IMR-90 (cell line): Measurements from ENCODE around the gene CCDC70. TPM values are rescaled to one million over a fixed set of nuclear protein-coding genes. Genes with fewer than 3 reads are reported as not detected.

ENCODE experiments used
- ATAC-seq: fragments of 200-7000 bp; cut with Tn5 transposase; 2 replicates; pipeline ENCODE4 v1.9.1; 2020; ENCODE audit warnings: low read depth, mild to moderate bottlenecking, moderate library complexity
- BruUV-seq: library from RNA; stranded (reverse); fragments of 400-500 nt; replicated peaks from 2 replicates; lab custom pipeline; 2021; lab: Mats Ljungman, UMichigan
- CTCF ChIA-PET: fragments of 300-600 bp; formaldehyde crosslinking; extraction: SDS; loops from one replicate; lab custom pipeline; 2021; ENCODE audit warnings: antibody characterized with exemption; lab: Yijun Ruan, JAX
- POLR2A ChIA-PET: fragments of 300-600 bp; sonication (Branson Sonifier 250); formaldehyde crosslinking; loops from one replicate; lab custom pipeline; 2022; ENCODE audit warnings: antibody characterized with exemption; ENCODE audit not compliant: unreplicated experiment; lab: Charles Lee
- DNase-seq: peaks from one replicate; pipeline ENCODE4 v3.0.0; 2013
- H2AFZ ChIP-seq: replicated peaks from 2 replicates; pipeline ENCODE3; 2013; ENCODE audit warnings: low read length, mild to moderate bottlenecking; ENCODE audit not compliant: poor library complexity
- H2AK5ac ChIP-seq: 2 replicates; pipeline ENCODE4 v1.6.1; 2013; ENCODE audit warnings: low read depth, low read length, inconsistent platforms
- H2AK9ac ChIP-seq: replicated peaks from 2 replicates; pipeline ENCODE3; 2013; ENCODE audit warnings: mild to moderate bottlenecking, low read depth, low read length, moderate library complexity; ENCODE audit not compliant: poor library complexity
- H2BK120ac ChIP-seq: 2 replicates; pipeline ENCODE4 v1.6.1; 2013; ENCODE audit warnings: low read depth, low read length, inconsistent platforms
- H2BK15ac ChIP-seq: 3 replicates; pipeline ENCODE4 v1.6.1; 2013; ENCODE audit warnings: low read depth, low read length, inconsistent platforms
- H2BK20ac ChIP-seq: 2 replicates; pipeline ENCODE4 v1.6.1; 2013; ENCODE audit warnings: low read depth, mild to moderate bottlenecking, inconsistent platforms, low read length, moderate library complexity
- H2BK5ac ChIP-seq: 2 replicates; pipeline ENCODE4 v1.6.1; 2013; ENCODE audit warnings: mild to moderate bottlenecking, low read depth, low read length, inconsistent platforms; ENCODE audit not compliant: poor library complexity, severe bottlenecking
- H3K14ac ChIP-seq: replicated peaks from 2 replicates; pipeline ENCODE4 v1.6.1; 2013; ENCODE audit warnings: low read depth, low read length, inconsistent platforms
- H3K18ac ChIP-seq: 2 replicates; pipeline ENCODE4 v1.6.1; 2013; ENCODE audit warnings: low read depth, low read length, control low read depth
- H3K23ac ChIP-seq: 2 replicates; pipeline ENCODE4 v1.6.1; 2013; ENCODE audit warnings: low read depth, low read length, inconsistent platforms
- H3K27ac ChIP-seq: 2 replicates; pipeline ENCODE4 v1.5.1; 2013; ENCODE audit warnings: mild to moderate bottlenecking, control low read depth, low read length; ENCODE audit not compliant: insufficient read depth
- H3K27me3 ChIP-seq: 2 replicates; pipeline ENCODE4 v1.6.1; 2013; ENCODE audit warnings: low read length; ENCODE audit not compliant: control insufficient read depth, insufficient read depth
- H3K36me3 ChIP-seq: 2 replicates; pipeline ENCODE4 v1.6.1; 2013; ENCODE audit warnings: low read length, mixed read lengths; ENCODE audit not compliant: control insufficient read depth, insufficient read depth
- H3K4ac ChIP-seq: 2 replicates; pipeline ENCODE4 v1.6.1; 2013; ENCODE audit warnings: low read depth, low read length, inconsistent platforms
- H3K4me1 ChIP-seq: 2 replicates; pipeline ENCODE4 v1.6.1; 2013; ENCODE audit warnings: low read length, mixed read lengths; ENCODE audit not compliant: control insufficient read depth, insufficient read depth
- H3K4me2 ChIP-seq: 2 replicates; pipeline ENCODE4 v1.6.1; 2013; ENCODE audit warnings: low read depth, mild to moderate bottlenecking, control low read depth, low read length, moderate library complexity
- H3K4me3 ChIP-seq: 2 replicates; pipeline ENCODE4 v1.5.1; 2013; ENCODE audit warnings: low read depth, mild to moderate bottlenecking, control low read depth, low read length, moderate library complexity; ENCODE audit not compliant: insufficient read depth
- H3K56ac ChIP-seq: 2 replicates; pipeline ENCODE4 v1.6.1; 2013; ENCODE audit warnings: low read length, inconsistent platforms; ENCODE audit not compliant: insufficient read depth; ENCODE audit errors: extremely low read depth
- H3K79me1 ChIP-seq, 2 experiments: 2 replicates each; pipeline ENCODE4 v1.6.1; 2013; ENCODE audit warnings: low read length in 2 of 2, inconsistent platforms in 1 of 2, low read depth in 1 of 2
- H3K9ac ChIP-seq: 2 replicates; pipeline ENCODE4 v1.6.1; 2013; ENCODE audit warnings: low read depth, low read length, control low read depth
- H3K9me1 ChIP-seq: 2 replicates; pipeline ENCODE4 v1.6.1; 2013; ENCODE audit warnings: low read length, inconsistent platforms; ENCODE audit not compliant: insufficient read depth
- H3K9me3 ChIP-seq: 2 replicates; pipeline ENCODE4 v1.6.1; 2013; ENCODE audit warnings: low read length; ENCODE audit not compliant: control insufficient read depth, insufficient read depth
- H4K20me1 ChIP-seq: 2 replicates; pipeline ENCODE4 v1.6.1; 2013; ENCODE audit warnings: low read length, inconsistent platforms; ENCODE audit not compliant: insufficient read depth
- H4K5ac ChIP-seq: 2 replicates; pipeline ENCODE4 v1.6.1; 2013; ENCODE audit warnings: mild to moderate bottlenecking, low read depth, low read length, control low read depth
- H4K8ac ChIP-seq, 2 experiments: 2 replicates each; pipeline ENCODE4 v1.6.1; 2013; ENCODE audit warnings: low read depth in 2 of 2, low read length in 2 of 2, control low read depth in 1 of 2, inconsistent platforms in 1 of 2
- H4K91ac ChIP-seq: 2 replicates; pipeline ENCODE4 v1.6.1; 2013; ENCODE audit warnings: low read depth, low read length, inconsistent platforms; ENCODE audit not compliant: insufficient read depth
- MAFK ChIP-seq: IDR thresholded peaks from 2 replicates; pipeline ENCODE4 v1.6.1; 2012; ENCODE audit warnings: low read depth, low read length, improper control_type of control experiment
- MXI1 ChIP-seq: IDR thresholded peaks from 2 replicates; pipeline ENCODE4 v1.6.1; 2012; ENCODE audit warnings: low read depth, mild to moderate bottlenecking, low read length, moderate library complexity, borderline replicate concordance
- NFE2L2 ChIP-seq: fragments of 150-350 bp; IDR thresholded peaks from 2 replicates; pipeline ENCODE4 v1.6.1; 2016; ENCODE audit warnings: low read depth, mild to moderate bottlenecking, low read length
- RAD21 ChIP-seq: IDR thresholded peaks from 2 replicates; pipeline ENCODE4 v1.6.1; 2012; ENCODE audit warnings: low read length, improper control_type of control experiment
- SMC3 ChIP-seq: fragments of 150-350 bp; IDR thresholded peaks from 2 replicates; pipeline ENCODE4 v1.6.1; 2016; ENCODE audit warnings: low read depth, mild to moderate bottlenecking, antibody characterized with exemption, low read length, moderate library complexity
- WGBS, 2 experiments: methylation state at CpG; one replicate each; pipeline versions ENCODE4 v1.1.5 to v1.1.7; 2013; ENCODE audit warnings: missing lambda C conversion rate in 2 of 2; ENCODE audit not compliant: insufficient read length in 1 of 2; ENCODE audit errors: extremely low coverage in 2 of 2; 5-methylcytosine and 5-hydroxymethylcytosine counted together
- dilution Hi-C: fragments of 300-500 bp; cut with HindIII; formaldehyde crosslinking; loops from one replicate; pipeline ENCODE4 v1.14.3; 2018; ENCODE audit warnings: low sequenced_read_pairs; ENCODE audit not compliant: unreplicated experiment
- in situ Hi-C: fragments of 300-500 bp; cut with MboI; formaldehyde crosslinking; loops from 3 replicates; pipeline ENCODE4 v1.14.3; 2019; ENCODE audit warnings: low sequenced_read_pairs, inconsistent platforms, mixed read lengths
- intact Hi-C: fragments of 100-400 bp; cut with micrococcal nuclease; formaldehyde crosslinking; loops from 2 replicates; pipeline ENCODE4 v1.10.0; 2022
- polyA plus RNA-seq, 3 experiments: library from polyadenylated mRNA; depleted of rRNA; stranded (reverse); fragments of >200 nt; gene quantifications; 2 replicates each; pipeline ENCODE4 v1.2.3, GENCODE V29; 2012; ENCODE audit warnings: low replicate concordance in 1 of 3
- total RNA-seq: library from RNA; depleted of rRNA; stranded (reverse); fragments of >200 nt; gene quantifications from 2 replicates; pipeline ENCODE4 v1.2.3, GENCODE V29; 2012

Gene CCDC70
- total and polyA plus RNA-seq, 2 of the 4 experiments (the other 2 are of a cell fraction): not detected

GRCh38 chr13:51858433-51859247, 3.1 kb upstream of the CCDC70 start:
- Histone ChIP-seq H3K4ac (no peak overlapping the region), H3K9ac (no peak overlapping the region), H4K20me1 (no peaks in the 10 kb centered on the region), H3K18ac (no peak overlapping the region), H3K36me3 (no peaks in the 10 kb centered on the region), H2BK120ac (no peak overlapping the region), H4K5ac (no peak overlapping the region), H3K4me1 (no peaks in the 10 kb centered on the region), H3K4me3 (no peak overlapping the region), H2AFZ (no peak overlapping the region), H2BK15ac (no peak overlapping the region), H3K9me3 (no peaks in the 10 kb centered on the region), H3K27me3 (peaks cover 14% of the 10 kb centered on the region), H4K8ac (no peak overlapping the region), H3K79me1 (no peaks in the 10 kb centered on the region), H2BK20ac (no peak overlapping the region), H3K4me2 (no peak overlapping the region), H3K56ac (no peak overlapping the region), H3K14ac (no peak overlapping the region), H2AK5ac (no peak overlapping the region), H3K9me1 (no peaks in the 10 kb centered on the region), H3K27ac (no peak overlapping the region), H2BK5ac (no peak overlapping the region), H4K91ac (no peak overlapping the region), H3K23ac (no peak overlapping the region), H2AK9ac (no peak overlapping the region)
- dilution Hi-C loops: no loop called here
- intact Hi-C loops: no loop called here
- POLR2A ChIA-PET: interaction anchor here (0.6 kb wide), 1 partner anchor 624 kb away, joined by 3 read pairs; no protein-coding TSS in a partner anchor
- CTCF ChIA-PET: interaction anchor here (0.6 to 0.7 kb wide), 4 partner anchors 10 to 1650 kb away, joined by 3 to 4 read pairs (median 3); partner anchors contain the start of gene NEK5
- in situ Hi-C loops: no loop called here
- WGBS, 2 experiments: 80% methylated on average over 1 of the region's 11 CpGs; no CpG with 5 or more reads in 1 of the 2 experiments
- DNase-seq (no peak), ATAC-seq (no peak)
- no peak for TF ChIP-seq SMC3
- TF ChIP-seq MAFK: no peak; the same call in 1 of the 2 replicates
- TF ChIP-seq NFE2L2: no peak
- no peak for TF ChIP-seq MXI1
- no peak for TF ChIP-seq RAD21
- BruUV-seq: no TSS peak
